HG03442 (cell line): Measurements from ENCODE around the gene RMDN3.

Source experiments
- ATAC-seq: cut with Tn5 transposase; IDR thresholded peaks from one replicate; pipeline ENCODE4 v1.9.1; 2021; ENCODE audit warnings: mild to moderate bottlenecking, moderate library complexity; ENCODE audit not compliant: unreplicated experiment

RMDN3 gene

GRCh38 chr15:40750885-40751284 lies 4.2 kb downstream of the RMDN3 start:
- no peak for ATAC-seq

GRCh38 chr15:40749151-40749630 lies 5.9 kb downstream of the RMDN3 start:
- ATAC-seq = no peak

GRCh38 chr15:40747685-40748631 lies 7.1 kb downstream of the RMDN3 start:
- ATAC-seq = no peak

GRCh38 chr15:40746916-40747418 lies 8.1 kb downstream of the RMDN3 start:
- no peak for ATAC-seq

- no peak for ATAC-seq
Measured at GRCh38 chr15:40744815-40745152, 10.3 kb downstream of the RMDN3 start.

- no peak for ATAC-seq
Measured at GRCh38 chr15:40743921-40744814, 10.9 kb downstream of the RMDN3 start.

- no peak for ATAC-seq
Measured at GRCh38 chr15:40743485-40743901, 11.6 kb downstream of the RMDN3 start.

- ATAC-seq = no peak
Measured at GRCh38 chr15:40739854-40740253, 15.2 kb downstream of the RMDN3 start.

GRCh38 chr15:40739047-40739446 lies 16.0 kb downstream of the RMDN3 start:
- no peak for ATAC-seq

- ATAC-seq = no peak
Measured at GRCh38 chr15:40737048-40737447, 18.0 kb downstream of the RMDN3 start.

GRCh38 chr15:40736575-40736974 lies 18.5 kb downstream of the RMDN3 start:
- ATAC-seq = no peak

- no peak for ATAC-seq
Measured at GRCh38 chr15:40731034-40731433, 24.0 kb downstream of the RMDN3 start.

GRCh38 chr15:40723919-40724318 lies 31.1 kb downstream of the RMDN3 start:
- no peak for ATAC-seq

- no peak for ATAC-seq
Measured at GRCh38 chr15:40722934-40723333, 32.1 kb downstream of the RMDN3 start.

- ATAC-seq = no peak
Measured at GRCh38 chr15:40722354-40722753, 32.7 kb downstream of the RMDN3 start.

GRCh38 chr15:40721701-40722100 lies 33.4 kb downstream of the RMDN3 start:
- ATAC-seq = no peak

- ATAC-seq = no peak
Measured at GRCh38 chr15:40716165-40716564, 38.9 kb downstream of the RMDN3 start.

GRCh38 chr15:40714144-40714543 lies 40.9 kb downstream of the RMDN3 start:
- ATAC-seq = no peak

- ATAC-seq = no peak
Measured at GRCh38 chr15:40706121-40706520, 48.9 kb downstream of the RMDN3 start.

GRCh38 chr15:40702077-40702476 lies 53.0 kb downstream of the RMDN3 start:
- no peak for ATAC-seq

GRCh38 chr15:40697916-40698315 lies 57.1 kb downstream of the RMDN3 start:
- no peak for ATAC-seq
